ENCODE results near the gene TBATA. TPM values are rescaled to one million over a fixed set of nuclear protein-coding genes. Genes with fewer than 3 reads are reported as not detected.

TBATA gene
- total and polyA plus RNA-seq, 8 donors: not detected

- no peak for TF ChIP-seq CTCF (IDR thresholded peaks at IDR 0.05)
- Histone ChIP-seq H3K4me3 (no peak overlapping the region), H3K36me3 (no peaks in the 10 kb centered on the region), H3K9me3 (no peaks in the 10 kb centered on the region), H3K27me3 (no peaks in the 10 kb centered on the region), H3K27ac (no peak overlapping the region), H3K4me1 (no peaks in the 10 kb centered on the region)
- no peak for DNase-seq
- WGBS, 2 donors: 71 to 84% methylated on average over 3 of the region's 3 CpGs
- no peak for ATAC-seq
- intact Hi-C loops (cut with DNase I): no loop called here
- FAIRE-seq: no peak
These were observed 47.0 kb downstream of the TBATA start for GRCh38 chr10:70738006-70738760.

- 28 to 34% methylated on average over 6 of the region's 6 CpGs for WGBS, 2 donors
- Histone ChIP-seq H3K36me3 (no peaks in the 10 kb centered on the region), H3K9me3 (no peaks in the 10 kb centered on the region), H3K4me1 (no peaks in the 10 kb centered on the region), H3K27ac (no peak overlapping the region), H3K27me3 (no peaks in the 10 kb centered on the region), H3K4me3 (no peak overlapping the region)
- DNase-seq (no peak), FAIRE-seq (no peak), ATAC-seq (no peak)
- intact Hi-C loops (cut with DNase I): no loop called here
- no peak for TF ChIP-seq CTCF (IDR thresholded peaks at IDR 0.05)
These were observed 47.9 kb downstream of the TBATA start for GRCh38 chr10:70737250-70737649.

GRCh38 chr10:70736525-70736924 is 48.7 kb downstream of the TBATA start:
- intact Hi-C loops (cut with DNase I): no loop called here
- 87 to 95% methylated on average over 3 of the region's 3 CpGs for WGBS, 2 donors
- H3K36me3 ChIP-seq: no peaks in the 10 kb centered on the region
- FAIRE-seq: no peak
- no peak for DNase-seq
- ATAC-seq: no peak
- H3K4me3 ChIP-seq: no peak overlapping the region
- no peak overlapping the region for H3K27ac ChIP-seq
- no peaks in the 10 kb centered on the region for H3K27me3 ChIP-seq
- no peaks in the 10 kb centered on the region for H3K9me3 ChIP-seq
- no peaks in the 10 kb centered on the region for H3K4me1 ChIP-seq
- no peak for TF ChIP-seq CTCF (IDR thresholded peaks at IDR 0.05)

GRCh38 chr10:70735161-70735560 is 50.0 kb downstream of the TBATA start:
- H3K36me3 ChIP-seq: no peaks in the 10 kb centered on the region
- DNase-seq (no peak), ATAC-seq (no peak), FAIRE-seq (no peak)
- H3K27ac ChIP-seq: no peak overlapping the region
- H3K4me3 ChIP-seq: no peak overlapping the region
- no peak for TF ChIP-seq CTCF (IDR thresholded peaks at IDR 0.05)
- no peaks in the 10 kb centered on the region for H3K27me3 ChIP-seq
- H3K9me3 ChIP-seq: no peaks in the 10 kb centered on the region
- no peaks in the 10 kb centered on the region for H3K4me1 ChIP-seq
- intact Hi-C loops (cut with DNase I): no loop called here
- 72 to 73% methylated on average over 3 of the region's 3 CpGs for WGBS, 2 donors

- WGBS, 2 donors: 99 to 100% methylated on average over 1 of the region's 1 CpG
These were observed 52.1 kb downstream of the TBATA start for GRCh38 chr10:70733051-70733450.

More at GRCh38 chr10:70733051-70733450, 52.1 kb downstream of the TBATA start:
- no peaks in the 10 kb centered on the region for H3K27me3 ChIP-seq
- intact Hi-C loops (cut with DNase I): no loop called here
- DNase-seq (no peak), ATAC-seq (no peak), FAIRE-seq (no peak)
- no peak for TF ChIP-seq CTCF (IDR thresholded peaks at IDR 0.05)
- H3K4me1 ChIP-seq: no peaks in the 10 kb centered on the region
- H3K27ac ChIP-seq: no peak overlapping the region
- no peaks in the 10 kb centered on the region for H3K36me3 ChIP-seq
- no peak overlapping the region for H3K4me3 ChIP-seq
- H3K9me3 ChIP-seq: no peaks in the 10 kb centered on the region
